Measurements from ENCODE around the gene ADAMTS2.

- TF ChIP-seq CTCF (IDR thresholded peaks at IDR 0.05; ENCODE audit: extremely low read depth in 1 of 2, insufficient read depth in 1 of 2, low read depth in 1 of 2, low read length in 2 of 2) (no peak), POLR2AphosphoS5 (IDR thresholded peaks at IDR 0.05; ENCODE audit: insufficient read depth, low read depth, low read length) (no peak), EZH2 (IDR thresholded peaks at IDR 0.05; ENCODE audit: borderline replicate concordance, low read depth, low read length, severe bottlenecking) (no peak), MAX (IDR thresholded peaks at IDR 0.05; ENCODE audit: insufficient read depth, insufficient read length) (no peak), POLR2A (IDR thresholded peaks at IDR 0.05; ENCODE audit: low read depth, low read length) (no peak), MYC (IDR thresholded peaks at IDR 0.05; ENCODE audit: low read depth, low read length) (no peak)
Measured at GRCh38 chr5:179154346-179154990, 190.8 kb downstream of the ADAMTS2 start.
